Measurements from ENCODE around the gene MRM2.

MRM2 gene

GRCh38 chr7:2217206-2217605, 24.8 kb downstream of the MRM2 start:
- H3K4me3 ChIP-seq (ENCODE audit: insufficient read length, low read depth) = no peak overlapping the region
- TF ChIP-seq YY1 (IDR thresholded peaks at IDR 0.05; ENCODE audit: insufficient read depth, insufficient read length) = no peak
- no peak for TF ChIP-seq SUZ12 (IDR thresholded peaks at IDR 0.05; ENCODE audit: extremely low read depth, insufficient read depth, insufficient read length)
- TF ChIP-seq ZNF274 (IDR thresholded peaks at IDR 0.05; ENCODE audit: low read depth, low read length) = no peak

GRCh38 chr7:2215851-2216250, 26.2 kb downstream of the MRM2 start:
- Histone ChIP-seq H3K4me1 (ENCODE audit: insufficient read depth, insufficient read length) (no peaks in the 10 kb centered on the region), H3K9me3 (ENCODE audit: insufficient read depth, low read length) (peaks cover 8% of the 10 kb centered on the region; the same call in 1 of the 2 replicates), H3K9ac (ENCODE audit: insufficient read length, low read depth) (no peak overlapping the region), H3K36me3 (ENCODE audit: insufficient read depth, insufficient read length, low read length) (peaks cover 97% of the 10 kb centered on the region), H3K4me3 (ENCODE audit: insufficient read length, low read depth) (no peak overlapping the region), H3K27me3 (ENCODE audit: insufficient read depth, insufficient read length) (no peaks in the 10 kb centered on the region)
- no peak for DNase-seq (ENCODE audit: low read depth, low spot score)
- TF ChIP-seq ZNF274 (IDR thresholded peaks at IDR 0.05; ENCODE audit: low read depth, low read length) (no peak), YY1 (IDR thresholded peaks at IDR 0.05; ENCODE audit: insufficient read depth, insufficient read length) (no peak), SUZ12 (IDR thresholded peaks at IDR 0.05; ENCODE audit: extremely low read depth, insufficient read depth, insufficient read length) (no peak)

More at GRCh38 chr7:2217206-2217605, 24.8 kb downstream of the MRM2 start:
- no peak for DNase-seq (ENCODE audit: low read depth, low spot score)
- Histone ChIP-seq H3K36me3 (ENCODE audit: insufficient read depth, insufficient read length, low read length) (peaks cover 97% of the 10 kb centered on the region), H3K9me3 (ENCODE audit: insufficient read depth, low read length) (peaks cover 8% of the 10 kb centered on the region; the same call in 1 of the 2 replicates), H3K9ac (ENCODE audit: insufficient read length, low read depth) (no peak overlapping the region), H3K27me3 (ENCODE audit: insufficient read depth, insufficient read length) (no peaks in the 10 kb centered on the region), H3K4me1 (ENCODE audit: insufficient read depth, insufficient read length) (no peaks in the 10 kb centered on the region)

- Histone ChIP-seq H3K4me1 (ENCODE audit: insufficient read depth, insufficient read length) (no peaks in the 10 kb centered on the region), H3K27me3 (ENCODE audit: insufficient read depth, insufficient read length) (no peaks in the 10 kb centered on the region), H3K9me3 (ENCODE audit: insufficient read depth, low read length) (peaks cover 8% of the 10 kb centered on the region; the same call in 1 of the 2 replicates), H3K4me3 (ENCODE audit: insufficient read length, low read depth) (no peak overlapping the region), H3K9ac (ENCODE audit: insufficient read length, low read depth) (no peak overlapping the region), H3K36me3 (ENCODE audit: insufficient read depth, insufficient read length, low read length) (peaks cover 97% of the 10 kb centered on the region)
- DNase-seq (ENCODE audit: low read depth, low spot score) = no peak
- TF ChIP-seq ZNF274 (IDR thresholded peaks at IDR 0.05; ENCODE audit: low read depth, low read length) (no peak), SUZ12 (IDR thresholded peaks at IDR 0.05; ENCODE audit: extremely low read depth, insufficient read depth, insufficient read length) (no peak), YY1 (IDR thresholded peaks at IDR 0.05; ENCODE audit: insufficient read depth, insufficient read length) (no peak)
Observed at GRCh38 chr7:2214636-2215035, 27.4 kb downstream of the MRM2 start.

GRCh38 chr7:2213551-2214215, 28.3 kb downstream of the MRM2 start:
- H3K27me3 ChIP-seq (ENCODE audit: insufficient read depth, insufficient read length) = no peaks in the 10 kb centered on the region
- H3K9ac ChIP-seq (ENCODE audit: insufficient read length, low read depth) = no peak overlapping the region
- no peak for TF ChIP-seq ZNF274 (IDR thresholded peaks at IDR 0.05; ENCODE audit: low read depth, low read length)
- no peak for TF ChIP-seq SUZ12 (IDR thresholded peaks at IDR 0.05; ENCODE audit: extremely low read depth, insufficient read depth, insufficient read length)
- TF ChIP-seq YY1 (IDR thresholded peaks at IDR 0.05; ENCODE audit: insufficient read depth, insufficient read length) = no peak
- no peak for DNase-seq (ENCODE audit: low read depth, low spot score)
- peaks cover 99% of the 10 kb centered on the region for H3K36me3 ChIP-seq (ENCODE audit: insufficient read depth, insufficient read length, low read length)
- peaks cover 8% of the 10 kb centered on the region; the same call in 1 of the 2 replicates for H3K9me3 ChIP-seq (ENCODE audit: insufficient read depth, low read length)
- H3K4me3 ChIP-seq (ENCODE audit: insufficient read length, low read depth) = no peak overlapping the region
- no peaks in the 10 kb centered on the region for H3K4me1 ChIP-seq (ENCODE audit: insufficient read depth, insufficient read length)

- TF ChIP-seq ZNF274 (IDR thresholded peaks at IDR 0.05; ENCODE audit: low read depth, low read length) (no peak), SUZ12 (IDR thresholded peaks at IDR 0.05; ENCODE audit: extremely low read depth, insufficient read depth, insufficient read length) (no peak), YY1 (IDR thresholded peaks at IDR 0.05; ENCODE audit: insufficient read depth, insufficient read length) (no peak)
- H3K4me1 ChIP-seq (ENCODE audit: insufficient read depth, insufficient read length) = no peaks in the 10 kb centered on the region
- no peak for DNase-seq (ENCODE audit: low read depth, low spot score)
- H3K27me3 ChIP-seq (ENCODE audit: insufficient read depth, insufficient read length) = no peaks in the 10 kb centered on the region
- no peak overlapping the region for H3K4me3 ChIP-seq (ENCODE audit: insufficient read length, low read depth)
- H3K36me3 ChIP-seq (ENCODE audit: insufficient read depth, insufficient read length, low read length) = peaks cover 99% of the 10 kb centered on the region
- peaks cover 8% of the 10 kb centered on the region; the same call in 1 of the 2 replicates for H3K9me3 ChIP-seq (ENCODE audit: insufficient read depth, low read length)
- no peak overlapping the region for H3K9ac ChIP-seq (ENCODE audit: insufficient read length, low read depth)
Observed at GRCh38 chr7:2212906-2213305, 29.1 kb downstream of the MRM2 start.

- Histone ChIP-seq H3K4me1 (ENCODE audit: insufficient read depth, insufficient read length) (no peaks in the 10 kb centered on the region), H3K27me3 (ENCODE audit: insufficient read depth, insufficient read length) (no peaks in the 10 kb centered on the region), H3K36me3 (ENCODE audit: insufficient read depth, insufficient read length, low read length) (peaks cover 99% of the 10 kb centered on the region)
Observed at GRCh38 chr7:2211926-2212325, 30.1 kb downstream of the MRM2 start.

GRCh38 chr7:2211259-2211880, 30.6 kb downstream of the MRM2 start:
- no peaks in the 10 kb centered on the region for H3K27me3 ChIP-seq (ENCODE audit: insufficient read depth, insufficient read length)
- no peak overlapping the region for H3K4me3 ChIP-seq (ENCODE audit: insufficient read length, low read depth)
- H3K36me3 ChIP-seq (ENCODE audit: insufficient read depth, insufficient read length, low read length) = peaks cover 97% of the 10 kb centered on the region
- no peak for DNase-seq (ENCODE audit: low read depth, low spot score)
- H3K4me1 ChIP-seq (ENCODE audit: insufficient read depth, insufficient read length) = no peaks in the 10 kb centered on the region
- TF ChIP-seq SUZ12 (IDR thresholded peaks at IDR 0.05; ENCODE audit: extremely low read depth, insufficient read depth, insufficient read length) = no peak
- no peak for TF ChIP-seq ZNF274 (IDR thresholded peaks at IDR 0.05; ENCODE audit: low read depth, low read length)
- TF ChIP-seq YY1 (IDR thresholded peaks at IDR 0.05; ENCODE audit: insufficient read depth, insufficient read length) = no peak
- H3K9ac ChIP-seq (ENCODE audit: insufficient read length, low read depth) = no peak overlapping the region
- H3K9me3 ChIP-seq (ENCODE audit: insufficient read depth, low read length) = peaks cover 8% of the 10 kb centered on the region; the same call in 1 of the 2 replicates

More at GRCh38 chr7:2211926-2212325, 30.1 kb downstream of the MRM2 start:
- no peak for DNase-seq (ENCODE audit: low read depth, low spot score)
- TF ChIP-seq SUZ12 (IDR thresholded peaks at IDR 0.05; ENCODE audit: extremely low read depth, insufficient read depth, insufficient read length) = no peak
- no peak for TF ChIP-seq YY1 (IDR thresholded peaks at IDR 0.05; ENCODE audit: insufficient read depth, insufficient read length)
- TF ChIP-seq ZNF274 (IDR thresholded peaks at IDR 0.05; ENCODE audit: low read depth, low read length) = no peak
- no peak overlapping the region for H3K9ac ChIP-seq (ENCODE audit: insufficient read length, low read depth)
- H3K4me3 ChIP-seq (ENCODE audit: insufficient read length, low read depth) = no peak overlapping the region
- H3K9me3 ChIP-seq (ENCODE audit: insufficient read depth, low read length) = peaks cover 8% of the 10 kb centered on the region; the same call in 1 of the 2 replicates

Data from NT2/D1 (cell line).